ENCODE data around the gene TBC1D10A.

DNA sequence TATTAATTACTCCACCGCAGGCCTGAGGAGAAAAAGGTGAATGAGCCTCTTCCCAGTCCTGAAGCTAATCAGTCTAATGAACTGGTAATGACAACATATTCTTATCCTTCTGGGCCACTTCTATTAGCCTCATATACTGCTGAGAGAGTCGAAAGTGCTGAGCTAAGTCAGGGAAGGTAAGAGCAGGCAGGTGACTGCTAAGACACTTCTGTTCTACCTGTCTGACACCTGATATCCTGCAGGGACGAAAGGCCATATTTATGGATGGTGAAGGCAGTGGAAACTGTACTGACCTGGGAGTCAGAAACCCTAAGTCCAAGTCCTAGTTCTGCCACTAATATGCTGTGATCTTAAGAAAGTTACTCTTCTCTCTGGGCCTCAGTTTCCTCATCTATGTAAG lies 3.5 kb downstream of the TBC1D10A start:
- TF ChIP-seq, protein P1, sequence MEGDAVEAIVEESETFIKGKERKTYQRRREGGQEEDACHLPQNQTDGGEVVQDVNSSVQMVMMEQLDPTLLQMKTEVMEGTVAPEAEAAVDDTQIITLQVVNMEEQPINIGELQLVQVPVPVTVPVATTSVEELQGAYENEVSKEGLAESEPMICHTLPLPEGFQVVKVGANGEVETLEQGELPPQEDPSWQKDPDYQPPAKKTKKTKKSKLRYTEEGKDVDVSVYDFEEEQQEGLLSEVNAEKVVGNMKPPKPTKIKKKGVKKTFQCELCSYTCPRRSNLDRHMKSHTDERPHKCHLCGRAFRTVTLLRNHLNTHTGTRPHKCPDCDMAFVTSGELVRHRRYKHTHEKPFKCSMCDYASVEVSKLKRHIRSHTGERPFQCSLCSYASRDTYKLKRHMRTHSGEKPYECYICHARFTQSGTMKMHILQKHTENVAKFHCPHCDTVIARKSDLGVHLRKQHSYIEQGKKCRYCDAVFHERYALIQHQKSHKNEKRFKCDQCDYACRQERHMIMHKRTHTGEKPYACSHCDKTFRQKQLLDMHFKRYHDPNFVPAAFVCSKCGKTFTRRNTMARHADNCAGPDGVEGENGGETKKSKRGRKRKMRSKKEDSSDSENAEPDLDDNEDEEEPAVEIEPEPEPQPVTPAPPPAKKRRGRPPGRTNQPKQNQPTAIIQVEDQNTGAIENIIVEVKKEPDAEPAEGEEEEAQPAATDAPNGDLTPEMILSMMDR (IDR thresholded peaks at IDR 0.05) = no peak
- no peak for TF ChIP-seq POLR2A (IDR thresholded peaks at IDR 0.05)

All from Peyer's patch (tissue), 4 donors.